HG02623 (cell line): ENCODE measurements around the gene OR51M1.
A peak's percentile ranks its signal among the peaks of the same experiment; 100 is the strongest.
"Not testable (repeated sequence)": the region's sequence is repeated elsewhere in the genome, so short reads cannot be mapped to it uniquely, and the experiment has no call there.

ENCODE experiments used
- ATAC-seq: cut with Tn5 transposase; IDR thresholded peaks from one replicate; pipeline ENCODE4 v1.9.1; 2021; ENCODE audit warnings: moderate library complexity; ENCODE audit not compliant: unreplicated experiment

OR51M1 gene, protein sequence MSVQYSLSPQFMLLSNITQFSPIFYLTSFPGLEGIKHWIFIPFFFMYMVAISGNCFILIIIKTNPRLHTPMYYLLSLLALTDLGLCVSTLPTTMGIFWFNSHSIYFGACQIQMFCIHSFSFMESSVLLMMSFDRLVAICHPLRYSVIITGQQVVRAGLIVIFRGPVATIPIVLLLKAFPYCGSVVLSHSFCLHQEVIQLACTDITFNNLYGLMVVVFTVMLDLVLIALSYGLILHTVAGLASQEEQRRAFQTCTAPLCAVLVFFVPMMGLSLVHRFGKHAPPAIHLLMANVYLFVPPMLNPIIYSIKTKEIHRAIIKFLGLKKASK

DNA sequence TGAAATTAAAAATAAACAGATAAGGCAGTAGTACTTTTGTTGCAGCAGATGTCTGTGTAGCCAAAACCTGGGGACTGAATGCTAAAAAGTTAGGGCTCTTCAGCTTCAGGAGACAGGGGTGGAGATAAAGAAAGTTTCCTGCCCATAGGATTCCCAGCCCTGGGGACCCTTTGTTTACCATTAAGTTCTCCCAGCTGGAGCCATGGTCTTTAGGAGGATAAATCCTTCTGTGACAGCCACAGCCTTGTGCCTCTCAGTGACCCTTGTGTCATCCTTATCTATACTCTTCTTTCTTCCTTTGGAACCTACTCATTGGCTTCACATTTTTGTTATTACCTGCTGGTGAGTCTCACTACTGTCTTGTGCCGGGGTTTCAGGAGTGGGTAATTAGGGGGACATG lies at the start of gene OR51M1:
TSS of gene OR51M1 (plus strand) at position 237 of the 400 bp plus-strand sequence. CDS start 5,587 bp downstream, outside the sequence.
- no peak for ATAC-seq

DNA sequence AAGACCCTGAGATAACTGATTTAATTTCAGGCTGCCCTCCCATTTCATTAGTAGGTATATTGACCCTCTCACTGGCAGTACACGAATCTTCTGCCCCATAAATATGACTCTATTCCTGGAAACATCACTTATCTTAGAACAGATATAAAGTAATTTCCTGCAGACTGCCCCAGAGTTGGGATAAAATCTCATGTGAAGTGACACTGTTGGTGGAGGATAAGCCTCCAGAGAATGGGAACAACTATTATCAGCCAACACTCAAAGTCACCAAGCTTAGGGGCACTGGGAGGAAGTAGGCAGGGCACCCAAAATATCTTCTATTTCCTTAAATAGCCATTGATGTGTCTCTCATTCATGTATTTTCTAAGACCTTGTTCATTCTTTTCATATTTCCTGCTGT lies 48.4 kb upstream of the OR51M1 start:
- no peak for ATAC-seq

DNA sequence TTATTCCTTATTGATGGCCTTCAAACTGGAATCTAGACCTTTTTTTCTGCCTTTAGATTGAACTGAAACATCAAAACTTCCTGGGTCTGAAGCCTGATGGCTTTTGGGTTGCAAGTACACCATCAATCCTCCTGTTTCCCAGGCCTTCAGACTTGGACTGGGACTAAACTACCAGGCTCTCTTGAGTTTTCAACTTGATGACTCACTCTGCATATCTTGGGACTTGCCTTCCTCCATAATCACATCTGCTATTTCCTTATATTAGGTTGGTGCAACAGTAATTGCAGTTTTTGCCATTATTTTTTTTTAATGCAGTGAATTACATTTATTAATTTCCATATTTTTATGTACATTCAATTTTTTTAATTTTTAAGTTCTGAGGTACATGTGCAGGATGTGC lies 47.3 kb upstream of the OR51M1 start:
- no peak for ATAC-seq

DNA sequence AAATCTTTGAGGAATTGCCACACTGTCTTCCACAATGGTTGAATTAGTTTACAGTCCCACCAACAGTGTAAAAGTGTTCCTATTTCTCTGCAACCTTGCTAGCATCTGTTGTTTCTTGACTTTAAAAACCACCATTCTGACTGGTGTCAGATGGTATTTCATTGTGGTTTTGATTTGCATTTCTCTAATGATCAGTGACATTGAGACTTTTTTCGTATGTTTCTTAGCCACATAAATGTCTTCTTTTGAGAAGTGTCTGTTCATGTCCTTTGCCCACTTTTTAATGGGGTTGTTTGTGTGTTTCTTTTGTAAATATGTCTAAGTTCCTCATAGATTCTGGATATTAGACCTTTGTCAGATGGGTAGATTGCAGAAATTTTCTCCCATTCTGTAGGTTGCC lies 46.4 kb upstream of the OR51M1 start:
- not testable (repeated sequence) for ATAC-seq

DNA sequence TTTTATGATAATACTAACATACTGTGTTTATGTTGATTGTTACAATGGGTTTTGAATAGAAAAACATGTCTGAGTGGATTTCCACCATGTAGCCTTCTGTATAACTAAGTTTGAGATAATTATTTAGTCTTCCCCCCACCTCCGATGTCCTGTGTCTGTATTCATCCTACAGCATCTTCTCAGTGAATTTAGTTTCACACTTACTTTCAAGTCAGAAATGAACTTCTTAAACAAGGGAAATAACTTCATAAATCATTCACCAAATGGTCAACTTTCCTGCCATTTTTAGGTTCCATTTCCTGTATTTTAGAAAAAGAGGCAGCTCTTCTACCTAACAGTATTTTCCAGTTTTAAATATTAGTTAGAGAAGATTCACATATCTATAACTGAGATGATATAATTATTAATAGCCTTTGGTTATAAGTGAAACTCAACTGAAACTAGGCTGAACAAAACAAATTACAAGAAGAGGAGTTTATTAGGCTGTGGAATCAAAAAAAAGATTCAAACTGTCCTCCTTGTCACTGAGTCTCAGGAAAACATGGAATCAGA lies 43.8 kb upstream of the OR51M1 start:
- ATAC-seq = peak; percentile 63

DNA sequence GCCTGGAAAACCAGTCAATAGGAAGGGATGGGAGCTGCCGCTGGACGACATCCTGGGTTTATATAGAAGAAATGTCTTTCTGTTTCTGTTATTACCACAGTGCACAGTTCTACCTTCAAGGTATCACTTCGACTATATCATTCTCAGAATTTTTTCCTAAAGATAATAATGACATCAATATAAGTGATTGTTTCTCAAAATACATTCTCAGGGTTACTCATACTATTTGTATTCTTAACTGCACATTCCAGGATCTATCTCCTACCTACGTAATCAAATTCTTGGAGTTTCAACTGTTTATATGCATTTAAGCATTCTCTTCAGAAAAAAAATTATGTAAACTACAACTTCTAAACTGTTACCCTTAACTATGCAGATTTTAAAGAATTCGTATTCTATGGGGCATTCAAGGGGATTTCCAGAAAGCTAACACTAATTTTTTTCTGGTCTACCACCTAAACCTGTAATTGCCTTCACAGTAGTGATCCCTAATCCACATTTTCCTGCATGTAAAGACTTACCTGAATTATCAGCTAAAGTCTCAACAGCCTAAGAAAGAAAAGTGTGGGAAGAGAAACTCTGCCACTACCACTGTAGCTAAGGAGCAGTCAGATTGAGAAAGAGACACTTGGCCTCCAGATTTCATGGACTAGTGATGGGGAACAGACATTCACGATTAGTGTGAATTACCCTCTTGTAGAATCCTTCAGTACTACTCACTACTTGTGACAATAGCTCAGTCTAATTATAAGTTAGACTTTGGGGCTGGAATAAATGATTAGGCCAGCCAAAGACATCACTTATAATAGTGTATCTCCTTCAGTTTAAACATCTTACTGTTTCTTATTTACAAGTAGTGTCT lies 39.9 kb upstream of the OR51M1 start, which contains the start of gene OR51B5:
TSS of gene OR51B5 (minus strand) at position 51 of the 862 bp plus-strand sequence. CDS start at position 51, 0 bp downstream.
- ATAC-seq = no peak

DNA sequence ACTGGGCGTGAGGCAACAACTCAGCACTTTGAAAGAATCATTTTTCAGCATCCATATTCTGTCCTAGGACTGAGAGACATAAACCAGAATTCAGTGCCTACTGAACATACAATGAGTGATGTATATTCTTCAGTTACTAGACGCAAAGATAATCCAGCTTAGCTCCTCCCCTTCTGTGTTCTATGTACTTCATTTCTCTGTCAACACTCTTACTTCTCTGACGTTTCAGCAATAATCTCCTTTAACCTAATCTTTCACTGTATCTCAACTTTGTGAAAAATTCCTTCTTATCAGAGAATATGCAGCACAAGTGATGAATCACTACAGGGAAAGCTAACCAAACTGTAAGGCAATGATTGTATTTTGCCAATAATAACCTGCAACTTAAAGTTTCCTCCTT lies 37.8 kb upstream of the OR51M1 start:
- ATAC-seq = no peak

DNA sequence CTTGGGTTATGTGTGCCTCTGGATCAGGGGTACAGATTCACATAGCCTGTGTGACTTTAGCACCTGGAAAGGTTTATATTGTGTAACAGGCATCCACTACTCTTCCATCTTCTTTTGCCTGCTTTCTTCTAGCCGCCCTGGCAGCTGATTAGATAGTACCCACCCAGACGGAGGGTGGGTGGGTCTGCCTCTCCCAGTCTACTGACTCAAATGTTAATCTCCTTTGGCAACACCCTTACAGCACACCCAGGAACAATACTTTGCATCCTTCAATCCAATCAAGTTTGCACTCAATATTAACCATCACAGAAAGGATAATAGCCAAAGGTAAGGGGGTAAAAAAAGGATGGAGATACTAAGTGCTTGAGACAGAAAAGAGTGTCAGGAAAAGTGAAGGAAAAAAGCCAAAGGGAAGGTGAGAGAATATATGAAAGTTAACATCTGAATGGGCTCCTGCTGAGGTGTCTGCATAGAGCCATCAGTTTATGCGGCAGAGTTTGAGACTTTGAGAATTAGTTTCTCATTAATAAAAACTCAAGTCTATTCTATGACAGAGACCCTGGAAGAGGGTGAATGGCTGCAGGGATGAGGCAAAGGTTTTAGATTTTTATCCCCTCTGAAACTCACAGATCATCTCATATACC lies 34.9 kb upstream of the OR51M1 start:
- ATAC-seq = no peak

DNA sequence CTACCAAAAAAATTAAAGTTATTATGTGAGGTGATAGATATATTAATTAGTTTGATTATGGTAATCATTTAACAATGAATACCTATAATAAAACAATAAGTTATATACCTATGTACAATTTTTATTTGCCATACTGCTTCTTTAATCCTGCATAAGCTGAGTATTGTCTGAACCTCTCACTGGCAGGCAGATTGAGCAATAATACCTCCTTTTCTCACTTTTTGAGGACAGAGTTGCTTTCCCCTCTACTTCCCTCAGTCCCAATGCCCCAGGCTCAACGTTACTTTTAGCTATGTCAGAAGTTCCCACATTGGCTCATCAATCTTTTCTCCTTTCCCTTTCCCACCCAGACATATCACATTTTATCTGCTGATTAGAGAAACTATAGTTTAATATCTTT lies 34.1 kb upstream of the OR51M1 start:
- no peak for ATAC-seq

DNA sequence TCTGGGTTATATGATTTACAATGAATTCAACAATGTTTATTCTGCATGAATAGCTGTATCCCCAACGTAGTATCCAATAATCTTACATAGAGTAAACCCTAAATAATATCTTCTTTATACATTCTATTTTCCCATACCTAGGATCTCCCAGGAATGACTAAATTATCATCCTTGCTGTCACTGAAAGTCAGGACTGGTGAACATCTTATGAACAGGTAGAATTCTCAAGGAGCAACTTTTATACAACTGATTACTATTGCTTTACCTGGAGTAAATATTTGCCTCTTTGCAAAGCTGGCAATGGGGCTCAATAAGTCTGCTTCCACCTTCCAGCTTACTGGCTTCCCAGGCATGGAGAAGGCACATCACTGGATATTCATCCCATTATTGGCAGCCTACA lies 32.4 kb upstream of the OR51M1 start, which contains the start of gene OR51B6:
TSS of gene OR51B6 (plus strand) at position 301 of the 400 bp plus-strand sequence. CDS start at position 301, 0 bp downstream.
- no peak for ATAC-seq

DNA sequence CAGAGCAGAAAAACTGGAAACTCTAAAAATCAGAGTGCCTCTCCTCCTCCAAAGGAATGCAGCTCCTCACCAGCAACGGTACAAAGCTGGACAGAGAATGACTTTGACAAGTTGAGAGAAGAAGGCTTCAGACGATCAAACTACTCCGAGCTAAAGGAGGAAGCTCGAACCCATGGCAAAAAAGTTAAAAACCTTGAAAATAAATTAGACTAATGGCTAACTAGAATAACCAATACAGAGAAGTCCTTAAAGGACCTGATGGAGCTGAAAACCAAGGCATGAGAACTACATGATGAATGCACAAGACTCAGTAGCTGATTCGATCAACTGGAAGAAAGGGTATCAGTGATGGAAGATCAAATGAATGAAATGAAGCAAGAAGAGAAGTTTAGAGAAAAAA lies 27.6 kb upstream of the OR51M1 start:
- not testable (repeated sequence) for ATAC-seq

DNA sequence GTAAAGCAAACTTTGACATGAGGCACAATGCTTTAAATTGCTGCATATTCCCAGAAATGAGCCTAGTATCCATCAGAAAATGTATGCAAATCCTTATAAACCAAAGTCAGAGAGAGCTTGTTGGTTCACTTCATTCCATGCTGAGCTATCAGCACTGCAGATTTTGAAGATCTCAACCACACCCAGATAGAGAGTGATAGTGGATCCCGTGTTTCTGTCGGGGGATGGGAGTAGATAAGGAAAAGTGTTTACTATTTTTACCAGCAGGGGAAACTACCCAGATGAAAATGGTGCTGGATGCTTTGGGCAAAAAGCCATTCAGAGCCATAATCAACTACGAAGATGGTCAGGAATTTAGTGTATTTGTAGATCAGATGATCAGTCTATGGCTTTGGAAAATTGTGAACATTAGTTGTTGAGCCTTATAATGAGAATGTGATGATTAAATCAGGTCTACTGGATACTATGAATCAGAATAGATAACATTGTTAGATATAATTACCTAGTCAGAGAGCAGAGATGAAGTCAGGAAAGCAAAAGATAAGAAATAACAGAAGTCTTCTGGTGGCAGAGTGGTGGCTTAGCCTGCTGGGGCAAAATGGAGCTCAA lies 21.5 kb upstream of the OR51M1 start:
- no peak for ATAC-seq

DNA sequence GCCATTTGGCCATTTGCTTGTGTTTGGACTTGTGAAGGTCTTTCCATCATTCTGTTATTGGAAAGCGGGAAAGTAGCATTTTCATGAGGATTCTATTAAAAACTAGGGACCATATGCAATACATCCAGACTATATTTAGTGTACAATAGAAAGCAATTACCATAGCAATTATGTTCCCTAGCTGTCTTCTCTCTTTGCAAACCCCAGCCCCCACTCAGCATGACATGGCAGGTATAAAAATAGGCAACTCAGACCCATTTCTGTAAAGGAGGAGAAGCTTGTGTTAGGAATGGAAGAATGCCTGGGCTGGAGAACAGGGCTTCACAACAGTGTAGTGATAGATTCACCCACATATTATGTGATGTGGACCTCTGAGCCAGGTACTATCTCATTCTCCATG lies 19.9 kb upstream of the OR51M1 start:
- no peak for ATAC-seq

DNA sequence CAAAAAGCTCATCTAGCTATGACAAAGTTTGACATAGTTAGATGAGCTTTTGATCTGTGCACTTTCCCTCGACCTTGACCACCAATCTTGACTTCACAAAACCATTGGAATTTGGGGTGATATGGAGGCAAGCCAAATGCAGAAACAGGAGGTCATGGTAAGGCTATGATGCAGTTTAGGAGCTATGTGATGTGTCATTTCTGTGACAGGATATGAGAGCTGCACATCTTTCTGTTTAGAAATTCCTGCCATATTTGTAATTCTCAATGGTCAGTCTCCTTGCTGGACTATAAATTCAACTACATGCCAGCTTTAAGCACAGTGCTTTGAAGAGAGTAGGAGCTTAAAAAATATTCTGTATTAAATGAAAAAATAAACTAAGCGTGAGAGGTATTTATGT lies 19.4 kb upstream of the OR51M1 start:
- no peak for ATAC-seq

DNA sequence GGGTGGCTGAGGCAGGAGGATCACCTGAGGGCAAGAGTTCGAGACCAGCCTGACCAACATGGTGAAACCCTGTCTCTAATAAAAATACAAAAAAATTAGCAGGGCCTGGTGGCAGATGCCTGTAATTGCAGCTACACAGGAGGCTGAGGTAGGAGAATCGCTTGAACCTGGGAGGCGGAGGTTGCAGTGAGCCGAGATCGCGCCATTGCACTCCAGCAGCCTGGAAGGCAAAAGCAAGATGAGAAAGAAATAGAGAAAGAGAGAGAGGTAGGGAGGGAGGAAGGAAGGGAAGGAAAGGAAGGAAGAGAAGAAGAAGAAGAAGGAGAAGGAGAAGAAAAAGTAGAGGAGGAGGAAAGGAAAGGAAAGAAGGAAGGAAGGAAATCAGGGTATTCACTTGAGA lies 17.2 kb upstream of the OR51M1 start:
- ATAC-seq = not testable (repeated sequence)

DNA sequence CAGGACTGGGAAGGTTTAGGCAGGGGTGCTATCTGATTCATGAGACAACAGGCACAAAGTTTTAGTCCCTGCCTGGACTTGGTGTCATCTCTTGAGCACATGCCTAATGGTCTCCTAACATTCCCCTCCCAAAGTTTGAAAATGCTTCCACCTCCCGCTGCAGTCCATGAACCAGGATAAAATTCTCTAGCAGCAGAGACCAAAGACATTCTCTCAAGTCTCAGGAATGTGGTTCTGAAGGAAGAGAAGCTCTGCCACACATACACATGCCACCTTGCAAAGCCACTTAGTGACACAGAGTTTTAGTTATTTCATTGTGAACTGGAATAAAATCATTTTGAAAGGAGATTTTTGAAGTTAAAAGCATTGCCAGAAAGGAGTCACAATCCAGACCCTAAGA lies 16.8 kb upstream of the OR51M1 start:
- ATAC-seq = no peak

DNA sequence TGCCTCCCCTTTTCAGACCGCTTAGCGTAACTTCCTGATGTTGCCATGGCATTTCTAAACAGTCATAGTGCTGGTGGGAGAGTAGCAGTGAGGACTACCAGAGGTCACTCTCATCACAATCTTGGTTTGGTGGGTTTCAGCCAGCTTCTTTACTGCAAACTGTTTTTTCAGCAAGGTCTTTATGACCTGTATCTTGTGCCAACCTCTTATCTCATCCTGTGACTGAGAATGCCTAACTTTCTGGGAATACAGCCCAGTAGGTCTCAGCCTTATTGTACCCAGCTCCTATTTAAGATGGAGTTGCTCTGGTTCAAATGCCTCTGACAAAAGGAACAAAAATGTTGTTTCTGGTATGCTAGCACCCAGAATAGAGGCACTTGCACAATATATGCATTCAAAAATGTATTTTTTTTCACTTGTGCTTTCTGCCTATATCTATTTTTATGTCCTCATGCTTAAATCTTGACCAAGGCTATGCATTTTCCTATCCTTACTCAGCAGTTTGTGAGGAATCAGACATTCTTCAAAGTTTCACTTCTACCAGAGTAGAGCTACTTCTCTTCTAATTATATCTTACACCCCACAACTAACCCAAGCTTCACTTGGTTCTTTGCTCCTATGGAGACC lies 16.1 kb upstream of the OR51M1 start:
- ATAC-seq = no peak

DNA sequence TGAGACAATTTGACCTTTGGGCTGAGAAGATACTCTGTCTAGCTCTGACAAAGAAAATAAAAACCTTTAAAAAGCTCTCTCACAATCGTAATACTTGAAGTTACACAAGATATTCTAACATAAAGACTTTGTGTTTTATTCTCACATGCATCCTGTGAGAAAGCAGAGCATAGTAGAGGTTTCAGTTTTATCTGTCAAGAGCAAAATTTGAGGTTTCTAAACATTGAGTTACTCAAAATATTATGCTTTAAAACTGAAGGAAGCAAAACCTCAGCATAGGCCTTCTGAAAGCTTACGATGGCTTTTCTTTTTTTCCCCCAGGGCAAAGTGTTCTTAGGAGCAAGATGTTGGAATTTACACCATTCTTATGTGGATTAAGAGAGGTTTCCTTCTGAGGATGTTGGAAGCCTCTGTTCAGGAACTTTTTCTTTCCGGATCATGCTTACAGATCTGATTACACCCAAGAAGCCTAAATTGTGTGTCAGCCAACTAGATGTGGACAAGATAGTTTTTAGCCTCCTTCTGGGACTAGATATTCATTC lies 15.0 kb upstream of the OR51M1 start:
- no peak for ATAC-seq

DNA sequence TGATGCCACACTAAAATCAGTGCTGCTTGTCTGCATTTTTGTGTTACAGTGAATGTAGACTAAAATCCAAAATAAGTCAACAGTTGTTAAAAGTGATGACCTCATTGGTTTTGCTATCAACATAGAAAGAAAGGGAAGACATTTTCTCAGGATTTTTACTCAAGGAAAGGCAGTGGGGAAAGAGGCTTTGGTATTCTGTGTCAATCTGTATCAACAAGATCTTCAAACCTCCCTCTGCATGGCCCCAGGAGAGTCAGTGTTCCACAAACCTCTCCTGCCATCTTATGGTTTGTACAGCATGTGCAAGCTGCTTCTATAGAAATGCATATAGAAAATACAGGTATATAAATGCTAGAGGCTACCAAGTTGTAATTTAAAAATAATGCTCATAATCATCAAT lies 13.8 kb upstream of the OR51M1 start:
- no peak for ATAC-seq

DNA sequence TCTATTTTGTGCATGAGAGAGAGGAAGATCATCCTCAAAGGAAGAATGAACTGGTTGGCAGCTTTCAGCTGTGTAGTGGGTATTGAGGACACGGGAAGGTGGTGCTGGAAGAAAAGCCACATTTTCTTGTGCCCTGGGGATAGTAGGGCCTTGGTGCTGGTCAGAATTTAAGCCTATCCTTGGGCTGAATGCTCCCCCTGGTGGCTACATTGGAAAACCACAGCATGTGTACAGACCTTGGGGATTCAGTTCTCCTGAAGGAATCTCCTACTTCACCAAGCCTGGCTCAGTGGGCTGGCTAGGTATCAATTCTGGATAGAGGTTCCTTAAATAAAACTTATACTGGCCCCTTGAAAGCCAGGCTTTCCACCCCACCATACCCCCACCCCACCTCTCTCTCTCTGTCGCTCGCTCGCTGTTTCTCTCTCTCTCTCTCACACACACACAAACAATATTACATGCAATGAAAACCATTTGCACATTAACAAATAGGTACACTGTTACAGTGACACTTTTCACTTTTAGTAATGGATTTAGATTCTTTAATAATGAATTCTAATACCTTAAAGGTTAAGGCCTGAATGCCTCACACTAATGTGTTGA lies 2.8 kb upstream of the OR51M1 start:
- ATAC-seq = peak; percentile 89
